Measurements from ENCODE around the gene ANKRD37.

Gene ANKRD37

DNA sequence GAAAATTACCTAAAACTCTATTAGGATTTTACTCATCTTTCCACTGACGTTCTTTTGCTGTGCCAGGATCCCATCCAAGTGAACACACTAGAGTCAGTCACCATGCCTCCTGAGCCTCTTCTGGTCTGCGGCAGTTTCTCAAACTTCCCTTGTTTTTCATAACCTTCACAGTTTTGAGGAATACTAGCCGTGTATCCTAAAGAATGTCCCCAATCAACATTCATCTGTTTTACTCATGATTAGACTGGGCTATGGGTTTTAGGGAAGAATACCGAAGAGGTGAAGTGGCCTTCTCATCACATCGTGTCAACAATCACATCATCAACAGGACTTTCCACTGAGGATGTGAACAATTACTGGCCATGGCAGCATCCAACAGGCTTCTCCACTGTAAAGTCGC lies 5.7 kb upstream of the ANKRD37 start:
- Mint-ChIP-seq H3K4me3 (no peak overlapping the region), H3K4me1 (ENCODE audit: low read depth) (peaks cover 6% of the 10 kb centered on the region), H3K27ac (no peak overlapping the region), H3K27me3 (peaks cover 21% of the 10 kb centered on the region), H3K36me3 (ENCODE audit: low read depth) (no peaks in the 10 kb centered on the region), H3K9me3 (no peaks in the 10 kb centered on the region)
- intact Hi-C loops (cut with micrococcal nuclease): loop anchor here (10.0 kb wide), 1 partner anchor 186 kb away; the partner anchor contains the start of genes CFAP97 and SNX25

DNA sequence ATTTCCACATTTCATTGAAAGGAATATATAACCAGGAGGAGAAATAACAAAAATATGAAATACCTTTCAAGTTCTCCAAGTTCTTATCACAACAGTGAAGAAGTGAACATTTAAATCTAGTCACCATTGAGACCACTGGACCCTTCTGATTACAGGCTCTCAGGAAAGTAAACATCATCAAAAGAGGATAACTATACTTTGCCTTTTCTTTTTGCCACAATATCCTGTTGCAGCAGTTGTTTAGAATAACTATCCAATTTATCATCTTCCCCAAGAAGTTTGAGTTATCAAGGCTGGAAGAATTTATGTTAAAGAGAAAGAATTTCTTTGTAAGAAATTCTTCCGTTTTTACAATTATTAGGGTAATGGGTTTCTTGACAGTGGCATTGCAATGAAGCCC lies 4.5 kb upstream of the ANKRD37 start:
- Mint-ChIP-seq H3K27ac (no peak overlapping the region), H3K4me1 (ENCODE audit: low read depth) (peaks cover 11% of the 10 kb centered on the region), H3K36me3 (ENCODE audit: low read depth) (peaks cover 8% of the 10 kb centered on the region), H3K27me3 (peaks cover 14% of the 10 kb centered on the region), H3K4me3 (no peak overlapping the region), H3K9me3 (no peaks in the 10 kb centered on the region)
- intact Hi-C loops (cut with micrococcal nuclease): loop anchor here (10.0 kb wide), 1 partner anchor 187 kb away; the partner anchor contains the start of genes CFAP97 and SNX25

DNA sequence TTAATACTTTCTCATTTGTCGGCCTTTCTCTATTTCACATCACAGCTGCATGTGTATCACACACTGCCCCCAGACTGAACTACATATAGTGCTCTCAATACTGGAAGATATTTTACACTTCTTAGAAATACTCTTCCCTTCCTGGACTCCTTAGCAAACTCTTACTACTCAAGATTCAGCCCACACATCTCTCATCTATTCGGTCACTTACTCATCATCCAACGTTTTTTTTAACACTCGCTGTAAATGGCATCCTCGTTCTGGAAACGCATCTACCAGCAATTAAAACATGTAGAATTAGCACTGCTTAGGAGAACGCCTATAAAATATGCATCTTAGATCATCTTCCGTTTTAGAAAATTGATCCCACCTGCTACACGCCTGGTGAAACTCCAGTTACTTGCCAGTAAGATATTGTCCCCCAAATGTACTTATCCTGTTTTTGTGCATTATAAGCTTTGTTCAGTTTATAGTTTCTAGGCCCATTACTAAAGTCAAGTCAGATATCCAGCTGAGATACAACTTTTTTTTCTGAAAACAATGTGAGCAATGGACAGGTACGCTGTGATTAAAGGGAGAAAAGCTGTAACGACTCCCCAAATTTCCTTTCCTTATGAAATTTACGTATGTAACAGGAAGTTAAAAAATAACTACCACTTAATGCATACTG lies 1.9 kb upstream of the ANKRD37 start:
- intact Hi-C loops (cut with micrococcal nuclease): loop anchor here (1.0 to 10.0 kb wide), 3 partner anchors 11 to 798 kb away; partner anchors contain the start of genes CFAP97, CYP4V2 and SNX25
- no peaks in the 10 kb centered on the region for H3K9me3 Mint-ChIP-seq
- peaks cover 26% of the 10 kb centered on the region for H3K36me3 Mint-ChIP-seq (ENCODE audit: low read depth)
- peaks cover 7% of the 10 kb centered on the region for H3K27me3 Mint-ChIP-seq
- peaks cover 23% of the 10 kb centered on the region for H3K4me1 Mint-ChIP-seq (ENCODE audit: low read depth)
- no peak overlapping the region for H3K27ac Mint-ChIP-seq
- H3K4me3 Mint-ChIP-seq: peak overlapping the region; percentile 6

DNA sequence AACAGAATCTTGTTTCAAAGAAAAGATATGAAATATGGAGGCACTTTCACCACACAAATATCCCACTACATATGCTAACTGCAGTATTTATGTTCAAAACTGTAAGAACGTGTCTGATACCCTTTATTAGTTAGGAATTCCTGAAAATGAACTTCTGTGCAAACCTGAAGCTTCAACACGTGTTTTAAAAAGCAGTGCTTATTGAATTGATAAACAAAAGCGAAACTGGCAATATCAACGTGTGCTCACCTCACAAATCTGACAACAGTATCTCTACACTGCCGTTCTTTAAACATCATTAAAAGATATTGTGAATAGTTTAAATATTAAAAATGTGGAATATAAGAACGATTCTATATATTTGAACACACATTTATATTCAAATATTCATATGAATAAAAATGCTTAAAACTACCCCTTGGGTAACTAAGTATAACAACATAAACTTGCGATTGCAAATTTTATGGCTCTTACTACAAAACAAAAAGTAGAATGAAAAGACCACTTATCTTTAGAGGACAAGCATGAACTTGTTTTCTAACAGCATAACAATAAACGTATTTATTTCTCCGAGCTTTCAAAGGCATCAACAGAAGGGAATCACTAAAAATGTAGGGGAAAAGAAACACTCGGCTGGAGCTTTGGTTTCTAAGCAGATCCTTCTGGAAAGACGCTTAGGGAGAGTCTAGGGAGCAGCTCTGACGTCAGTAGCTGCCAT lies 1.2 kb upstream of the ANKRD37 start, which contains the start of gene LRP2BP:
Gene LRP2BP, minus strand, starts transcription at position 687 of the 718 bp plus-strand sequence. CDS start 17,738 bp downstream, outside the sequence.
- H3K27ac Mint-ChIP-seq: peak within 1 kb of the TSS; percentile 84
- H3K9me3 Mint-ChIP-seq: no peaks in the 10 kb centered on the region
- peak within 1 kb of the TSS; percentile 84 for H3K4me3 Mint-ChIP-seq
- H3K4me1 Mint-ChIP-seq (ENCODE audit: low read depth): peaks cover 23% of the 10 kb centered on the region
- peaks cover 32% of the 10 kb centered on the region for H3K36me3 Mint-ChIP-seq (ENCODE audit: low read depth)
- intact Hi-C loops (cut with micrococcal nuclease): loop anchor here (1.0 to 10.0 kb wide), 3 partner anchors 10 to 797 kb away; partner anchors contain the start of genes CFAP97, CYP4V2 and SNX25
- peaks cover 7% of the 10 kb centered on the region for H3K27me3 Mint-ChIP-seq

DNA sequence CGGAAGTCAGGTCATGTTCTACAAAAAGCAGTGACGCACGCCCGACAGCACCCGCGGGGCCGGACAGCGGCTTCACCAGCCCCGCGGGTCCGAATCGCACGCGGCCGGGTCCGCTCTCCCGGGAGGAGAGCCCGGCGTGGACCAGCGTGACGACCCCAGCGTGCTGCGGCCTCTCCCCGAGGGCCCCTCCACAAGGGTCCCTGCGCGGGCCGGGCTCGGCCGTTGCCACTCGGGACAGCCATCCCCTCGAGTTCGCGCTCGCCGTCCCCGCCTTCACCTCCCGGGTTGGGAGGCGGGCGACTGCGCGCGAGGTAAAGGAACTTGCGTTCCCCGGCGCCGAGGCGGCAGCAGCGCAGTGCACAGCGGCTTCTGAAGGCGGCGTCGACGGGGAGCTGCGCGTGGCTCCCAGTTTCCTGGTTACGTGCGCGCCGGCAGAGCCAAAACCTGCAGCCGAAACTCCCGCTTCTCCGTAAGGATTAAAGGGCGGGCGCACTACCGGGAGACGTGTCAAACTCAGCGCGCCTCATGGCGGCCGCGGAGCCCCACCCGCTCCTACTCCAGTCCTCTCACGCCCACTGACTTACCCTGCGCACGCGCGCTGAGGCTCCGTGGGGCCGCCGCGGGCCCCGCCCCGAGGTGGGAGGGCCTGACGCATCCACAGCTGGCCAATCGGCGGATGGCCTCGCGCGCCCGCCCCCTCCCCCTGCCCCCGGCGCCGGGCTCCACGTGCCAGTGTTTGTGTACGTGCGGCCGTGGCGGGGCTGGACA lies 501 bp upstream of the ANKRD37 start:
- no peaks in the 10 kb centered on the region for H3K9me3 Mint-ChIP-seq
- H3K4me1 Mint-ChIP-seq (ENCODE audit: low read depth): peaks cover 23% of the 10 kb centered on the region
- peak overlapping the region; percentile 84 for H3K27ac Mint-ChIP-seq
- peaks cover 7% of the 10 kb centered on the region for H3K27me3 Mint-ChIP-seq
- intact Hi-C loops (cut with micrococcal nuclease): loop anchor here (1.0 to 10.0 kb wide), 5 partner anchors 9 to 796 kb away; partner anchors contain the start of genes CCDC110, CFAP97, CYP4V2 and SNX25
- peaks cover 37% of the 10 kb centered on the region for H3K36me3 Mint-ChIP-seq (ENCODE audit: low read depth)
- H3K4me3 Mint-ChIP-seq: peak overlapping the region; percentile 84

DNA sequence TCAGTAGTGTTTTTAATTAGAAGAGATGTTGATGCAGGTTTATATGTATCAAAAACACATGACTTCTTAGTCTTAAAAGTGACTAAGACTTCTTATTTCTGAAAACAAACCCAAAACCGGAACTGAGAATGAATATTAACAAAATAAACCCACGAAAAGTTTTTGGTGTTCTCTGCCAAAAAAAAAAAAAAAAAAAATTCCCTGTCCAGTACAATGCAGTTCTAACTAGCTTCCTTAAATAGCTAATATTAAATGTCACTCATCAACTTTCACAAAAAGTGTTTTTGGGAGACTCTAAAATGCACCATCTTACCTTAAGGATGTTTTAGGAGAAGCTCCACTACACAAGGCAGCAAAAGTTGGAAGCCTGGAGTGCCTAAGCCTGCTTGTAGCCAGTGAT lies 2.0 kb downstream of the ANKRD37 start:
- no peaks in the 10 kb centered on the region for H3K9me3 Mint-ChIP-seq
- intact Hi-C loops (cut with micrococcal nuclease): loop anchor here (5.0 to 10.0 kb wide), 2 partner anchors 194 to 794 kb away; partner anchors contain the start of genes CFAP97, CYP4V2 and SNX25
- H3K27me3 Mint-ChIP-seq: no peaks in the 10 kb centered on the region
- H3K4me3 Mint-ChIP-seq: peak overlapping the region; percentile 84
- H3K4me1 Mint-ChIP-seq (ENCODE audit: low read depth): peaks cover 27% of the 10 kb centered on the region
- peak overlapping the region; percentile 70 for H3K27ac Mint-ChIP-seq
- H3K36me3 Mint-ChIP-seq (ENCODE audit: low read depth): peaks cover 58% of the 10 kb centered on the region

DNA sequence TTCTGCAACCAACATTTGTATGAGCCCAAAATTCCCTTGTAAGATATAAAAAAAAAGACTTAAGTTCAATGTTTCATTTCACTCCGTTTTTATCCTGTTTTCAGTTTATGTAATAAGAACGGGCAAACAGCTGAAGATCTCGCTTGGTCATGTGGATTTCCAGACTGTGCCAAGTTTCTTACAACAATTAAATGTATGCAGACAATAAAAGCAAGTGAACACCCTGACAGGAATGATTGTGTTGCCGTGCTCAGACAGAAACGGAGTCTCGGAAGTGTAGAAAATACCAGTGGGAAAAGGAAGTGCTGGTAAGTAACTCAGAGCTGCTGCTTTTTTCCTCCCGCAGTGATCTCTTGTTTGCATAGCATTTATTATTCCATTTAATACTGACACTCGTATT lies 2.8 kb downstream of the ANKRD37 start:
- peaks cover 25% of the 10 kb centered on the region for H3K4me1 Mint-ChIP-seq (ENCODE audit: low read depth)
- H3K4me3 Mint-ChIP-seq: no peak overlapping the region
- H3K36me3 Mint-ChIP-seq (ENCODE audit: low read depth): peaks cover 66% of the 10 kb centered on the region
- intact Hi-C loops (cut with micrococcal nuclease): loop anchor here (5.0 to 10.0 kb wide), 2 partner anchors 195 to 793 kb away; partner anchors contain the start of genes CFAP97, CYP4V2 and SNX25
- H3K27me3 Mint-ChIP-seq: no peaks in the 10 kb centered on the region
- no peak overlapping the region for H3K27ac Mint-ChIP-seq
- H3K9me3 Mint-ChIP-seq: no peaks in the 10 kb centered on the region

DNA sequence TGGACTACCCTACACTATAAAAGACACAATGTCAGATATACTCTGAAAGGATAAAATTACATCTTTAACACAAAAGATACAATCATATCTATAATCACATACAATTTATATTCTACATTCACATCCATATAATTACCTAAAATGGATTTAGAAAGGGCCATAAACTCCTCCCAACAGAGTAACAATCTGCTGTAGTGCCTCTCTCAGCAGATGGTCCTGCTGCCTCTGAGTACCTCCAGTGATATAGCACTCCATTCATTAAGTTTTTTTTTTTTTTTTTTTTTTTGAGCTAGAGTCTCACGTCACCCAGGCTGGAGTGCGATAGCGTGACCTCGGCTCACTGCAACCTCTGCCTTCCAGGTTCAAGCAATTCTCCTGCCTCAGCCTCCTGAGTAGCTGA lies 7.4 kb downstream of the ANKRD37 start:
- Mint-ChIP-seq H3K9me3 (no peaks in the 10 kb centered on the region), H3K4me1 (ENCODE audit: low read depth) (peaks cover 22% of the 10 kb centered on the region), H3K36me3 (ENCODE audit: low read depth) (peaks cover 82% of the 10 kb centered on the region), H3K27me3 (no peaks in the 10 kb centered on the region), H3K27ac (no peak overlapping the region), H3K4me3 (no peak overlapping the region)
- intact Hi-C loops (cut with micrococcal nuclease): no loop called here

DNA sequence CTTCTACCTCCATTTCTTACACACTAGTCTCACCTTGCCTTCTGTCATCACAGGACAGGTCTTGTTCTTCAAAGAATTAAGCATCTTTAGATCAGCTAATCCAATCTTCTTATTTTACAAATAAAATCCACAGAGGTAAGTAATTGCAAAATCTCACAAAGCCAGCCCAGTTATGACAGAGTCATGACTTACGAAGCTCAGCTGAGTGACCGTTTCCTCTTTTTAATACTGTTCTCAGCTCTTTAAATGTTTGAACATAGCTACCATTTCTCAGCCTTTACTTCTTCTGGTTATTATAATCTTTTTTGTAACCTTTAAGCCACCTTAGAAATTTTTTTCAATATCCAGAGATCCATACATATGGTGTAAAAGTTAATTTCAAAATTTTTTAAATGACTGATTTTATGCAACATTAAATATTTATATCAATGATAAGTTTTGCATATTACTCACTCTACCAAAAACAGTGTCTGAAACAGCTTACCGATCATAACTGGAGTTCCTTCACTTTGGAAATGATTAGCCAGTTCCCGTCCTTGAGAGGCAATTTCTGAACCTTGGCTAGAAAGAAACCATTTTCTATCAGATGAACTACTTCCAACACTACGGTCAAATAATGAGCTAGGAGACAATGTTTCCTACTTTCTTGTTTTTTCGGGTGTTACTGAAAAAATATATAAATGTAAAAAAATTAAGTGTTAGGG lies 8.8 kb downstream of the ANKRD37 start:
- intact Hi-C loops (cut with micrococcal nuclease): loop anchor here (1.0 kb wide), 1 partner anchor 10 kb away; the partner anchor contains the start of gene LRP2BP
- H3K4me1 Mint-ChIP-seq (ENCODE audit: low read depth): peaks cover 26% of the 10 kb centered on the region
- no peak overlapping the region for H3K4me3 Mint-ChIP-seq
- peaks cover 79% of the 10 kb centered on the region for H3K36me3 Mint-ChIP-seq (ENCODE audit: low read depth)
- peak overlapping the region; percentile 82 for H3K27ac Mint-ChIP-seq
- no peaks in the 10 kb centered on the region for H3K27me3 Mint-ChIP-seq
- H3K9me3 Mint-ChIP-seq: peaks cover 8% of the 10 kb centered on the region

DNA sequence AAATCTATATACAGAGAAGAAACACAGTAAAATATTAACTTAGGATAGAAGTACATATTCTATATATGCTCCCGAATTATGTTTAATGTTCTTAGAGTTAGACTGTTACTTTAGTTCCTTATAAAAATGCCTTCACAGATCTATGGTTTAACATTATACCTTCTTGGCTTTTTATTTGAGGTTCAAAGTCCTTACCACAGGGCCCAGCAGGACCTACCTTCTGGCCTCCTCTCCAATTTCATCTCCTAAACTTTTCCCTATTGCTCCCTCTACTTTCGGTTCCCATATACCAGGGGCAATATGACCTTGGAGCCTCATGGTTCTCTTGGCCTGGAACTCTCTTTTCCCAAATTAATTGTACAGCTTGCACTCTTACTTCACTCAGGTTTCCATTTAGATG lies 11.8 kb downstream of the ANKRD37 start:
- H3K9me3 Mint-ChIP-seq: peaks cover 8% of the 10 kb centered on the region
- no peak overlapping the region for H3K4me3 Mint-ChIP-seq
- intact Hi-C loops (cut with micrococcal nuclease): no loop called here
- H3K4me1 Mint-ChIP-seq (ENCODE audit: low read depth): peaks cover 41% of the 10 kb centered on the region
- no peaks in the 10 kb centered on the region for H3K27me3 Mint-ChIP-seq
- H3K27ac Mint-ChIP-seq: no peak overlapping the region
- peaks cover 66% of the 10 kb centered on the region for H3K36me3 Mint-ChIP-seq (ENCODE audit: low read depth)

DNA sequence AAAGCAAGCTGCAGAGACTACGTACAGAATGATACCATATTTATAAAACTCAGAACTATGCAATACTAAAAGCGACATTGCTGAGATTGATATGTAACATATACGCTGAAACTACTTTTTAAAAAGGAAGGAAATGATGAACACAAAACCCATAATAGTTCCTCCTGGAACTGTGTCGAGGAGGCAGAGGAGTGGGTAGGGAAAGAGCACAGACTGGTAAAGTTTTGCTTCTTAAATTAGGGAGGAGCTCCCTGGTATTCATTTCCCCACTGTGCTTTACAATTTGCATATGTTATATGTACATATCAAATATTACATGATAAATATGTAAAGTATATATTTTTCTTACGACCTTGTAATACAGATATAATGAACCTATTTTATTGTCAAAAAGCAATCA lies 15.2 kb downstream of the ANKRD37 start:
- peak overlapping the region; percentile 17 for H3K4me3 Mint-ChIP-seq
- H3K27ac Mint-ChIP-seq: peak overlapping the region; percentile 81
- intact Hi-C loops (cut with micrococcal nuclease): loop anchor here (2.0 kb wide), 1 partner anchor 13 kb away; the partner anchor contains the start of gene UFSP2
- H3K9me3 Mint-ChIP-seq: peaks cover 8% of the 10 kb centered on the region
- peaks cover 44% of the 10 kb centered on the region for H3K36me3 Mint-ChIP-seq (ENCODE audit: low read depth)
- no peaks in the 10 kb centered on the region for H3K27me3 Mint-ChIP-seq
- peaks cover 23% of the 10 kb centered on the region for H3K4me1 Mint-ChIP-seq (ENCODE audit: low read depth)

DNA sequence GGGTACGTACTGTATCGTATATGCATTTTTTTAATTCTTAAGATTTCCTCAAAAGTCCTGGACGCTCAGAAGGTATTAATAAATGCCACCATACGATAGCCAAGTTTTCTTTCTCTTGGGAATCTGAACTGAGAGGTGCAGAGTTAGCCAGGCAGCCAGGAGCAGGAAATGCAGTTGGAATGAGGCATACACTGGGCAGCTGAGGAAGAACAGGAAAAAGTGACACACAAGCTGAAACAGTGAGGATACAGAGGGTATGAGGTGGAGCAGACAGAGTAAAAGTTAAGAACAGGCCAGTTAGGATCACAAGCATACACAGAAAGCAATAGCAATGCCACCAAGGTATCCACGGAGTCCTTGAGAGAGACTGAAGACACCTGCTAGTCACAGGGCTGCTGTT lies 15.8 kb downstream of the ANKRD37 start:
- intact Hi-C loops (cut with micrococcal nuclease): no loop called here
- peaks cover 8% of the 10 kb centered on the region for H3K9me3 Mint-ChIP-seq
- H3K27me3 Mint-ChIP-seq: no peaks in the 10 kb centered on the region
- H3K36me3 Mint-ChIP-seq (ENCODE audit: low read depth): peaks cover 50% of the 10 kb centered on the region
- H3K4me1 Mint-ChIP-seq (ENCODE audit: low read depth): peaks cover 23% of the 10 kb centered on the region
- peak overlapping the region; percentile 81 for H3K27ac Mint-ChIP-seq
- no peak overlapping the region for H3K4me3 Mint-ChIP-seq

DNA sequence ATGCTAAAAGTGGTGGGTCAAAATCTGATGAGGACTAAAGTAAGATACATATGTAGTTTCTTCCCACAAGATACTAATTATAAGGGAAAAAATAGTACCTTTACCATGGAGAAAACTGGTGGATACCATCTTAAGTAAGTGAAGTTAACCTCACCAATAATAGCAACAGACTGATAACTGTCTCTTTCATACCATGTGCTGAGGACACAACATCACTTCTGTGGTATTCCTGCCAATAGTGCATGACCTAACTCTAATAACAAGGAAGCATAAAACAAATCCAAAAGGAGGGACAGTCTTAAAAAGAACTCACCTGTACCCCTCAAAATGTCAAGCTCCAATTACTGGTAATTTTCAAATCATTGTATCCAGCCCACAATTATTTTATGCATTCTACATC lies 20.3 kb downstream of the ANKRD37 start:
- Mint-ChIP-seq H3K4me3 (no peak overlapping the region), H3K36me3 (ENCODE audit: low read depth) (peaks cover 58% of the 10 kb centered on the region), H3K27me3 (no peaks in the 10 kb centered on the region), H3K4me1 (ENCODE audit: low read depth) (peaks cover 18% of the 10 kb centered on the region), H3K27ac (no peak overlapping the region), H3K9me3 (no peaks in the 10 kb centered on the region)
- intact Hi-C loops (cut with micrococcal nuclease): no loop called here

All from dendritic cell treated with granulocyte-macrophage colony-stimulating factor and Interleukin-4, amounts not matched to agents 40 ng/mL and 50 ng/mL, for 4 days (primary cell).